Measurements from ENCODE around the gene DTNB. TPM values are rescaled to one million over a fixed set of nuclear protein-coding genes. Genes with fewer than 3 reads are reported as not detected.

The DTNB gene
- total and polyA plus RNA-seq, 2 donors (not counting 1 experiment from before 2014, with no cell fraction given): 25.7 to 37.3 TPM

DNA sequence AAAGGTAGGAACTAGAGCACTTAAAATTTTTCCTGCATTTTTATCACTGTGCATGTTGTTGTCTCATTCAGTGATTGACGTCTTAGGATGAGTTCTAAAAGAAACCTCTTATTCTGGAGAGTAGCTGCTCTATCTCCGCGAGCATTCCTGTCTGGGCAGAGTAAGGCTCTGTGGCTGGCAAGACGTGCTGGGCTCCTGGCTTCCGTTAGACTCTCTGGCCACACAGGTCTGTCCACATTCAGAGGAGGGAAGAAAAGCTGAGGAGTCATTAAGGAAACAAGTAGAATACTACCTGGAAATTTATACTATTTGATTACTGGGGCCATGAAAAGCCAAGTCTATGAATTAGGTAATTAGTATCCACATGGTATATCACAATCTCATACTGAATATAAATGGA, 193.6 kb downstream of the DTNB start:
- no peak overlapping the region for H3K27ac ChIP-seq (ENCODE audit: low read length in 2 of 2)
- peaks cover 18 to 24% of the 10 kb centered on the region in 2 donors for H3K4me1 ChIP-seq (ENCODE audit: control insufficient read depth in 2 of 2, insufficient read depth in 2 of 2, low read length in 2 of 2)
- H3K4me3 ChIP-seq (ENCODE audit: control extremely low read depth in 1 of 5, extremely low read depth in 1 of 5, insufficient read depth in 1 of 5, low read depth in 2 of 5, low read length in 4 of 5): no peak overlapping the region
- POLR2A ChIA-PET: no interaction called here
- peaks cover 0 to 10% (median 5%) of the 10 kb centered on the region in 3 donors for H3K9me3 ChIP-seq (ENCODE audit: control extremely low read depth in 1 of 3, control insufficient read depth in 2 of 3, insufficient read depth in 1 of 3, low read length in 2 of 3)
- no peaks in the 10 kb centered on the region for H4K20me1 ChIP-seq (ENCODE audit: control insufficient read depth, insufficient read depth, low read length, poor library complexity, severe bottlenecking)
- H3K4me2 ChIP-seq (replicated peaks; ENCODE audit: low read depth, low read length, poor library complexity, severe bottlenecking): no peak overlapping the region
- Mint-ChIP-seq H3K4me3 (no peak overlapping the region), H3K27ac (no peak overlapping the region), H3K4me1 (peaks cover 29% of the 10 kb centered on the region), H3K9me3 (ENCODE audit: insufficient read depth) (peaks cover 7% of the 10 kb centered on the region), H3K27me3 (no peaks in the 10 kb centered on the region)
- no peak overlapping the region for H2AFZ ChIP-seq (ENCODE audit: insufficient read depth, low read depth, low read length, poor library complexity, severe bottlenecking)
- WGBS (ENCODE audit: insufficient coverage): 100% methylated on average over 3 of the region's 5 CpGs
- H3K36me3 ChIP-seq (replicated peaks in 1 of 2; ENCODE audit: control extremely low read depth in 1 of 2, control insufficient read depth in 1 of 2, extremely low read depth in 1 of 2, insufficient read depth in 2 of 2, low read length in 1 of 2): peaks cover 0 to under 1% of the 10 kb centered on the region in 2 experiments
- ATAC-seq (ENCODE audit: low read depth) (no peak), DNase-seq (no peak)
- H3K27me3 ChIP-seq (replicated peaks in 1 of 4; ENCODE audit: control extremely low read depth in 1 of 4, control insufficient read depth in 3 of 4, insufficient read depth in 4 of 4, low read length in 3 of 4): no peaks in the 10 kb centered on the region
- no peaks in the 10 kb centered on the region for H3K79me2 ChIP-seq (ENCODE audit: control insufficient read depth, insufficient read depth, low read length)
- TF ChIP-seq, protein P1, sequence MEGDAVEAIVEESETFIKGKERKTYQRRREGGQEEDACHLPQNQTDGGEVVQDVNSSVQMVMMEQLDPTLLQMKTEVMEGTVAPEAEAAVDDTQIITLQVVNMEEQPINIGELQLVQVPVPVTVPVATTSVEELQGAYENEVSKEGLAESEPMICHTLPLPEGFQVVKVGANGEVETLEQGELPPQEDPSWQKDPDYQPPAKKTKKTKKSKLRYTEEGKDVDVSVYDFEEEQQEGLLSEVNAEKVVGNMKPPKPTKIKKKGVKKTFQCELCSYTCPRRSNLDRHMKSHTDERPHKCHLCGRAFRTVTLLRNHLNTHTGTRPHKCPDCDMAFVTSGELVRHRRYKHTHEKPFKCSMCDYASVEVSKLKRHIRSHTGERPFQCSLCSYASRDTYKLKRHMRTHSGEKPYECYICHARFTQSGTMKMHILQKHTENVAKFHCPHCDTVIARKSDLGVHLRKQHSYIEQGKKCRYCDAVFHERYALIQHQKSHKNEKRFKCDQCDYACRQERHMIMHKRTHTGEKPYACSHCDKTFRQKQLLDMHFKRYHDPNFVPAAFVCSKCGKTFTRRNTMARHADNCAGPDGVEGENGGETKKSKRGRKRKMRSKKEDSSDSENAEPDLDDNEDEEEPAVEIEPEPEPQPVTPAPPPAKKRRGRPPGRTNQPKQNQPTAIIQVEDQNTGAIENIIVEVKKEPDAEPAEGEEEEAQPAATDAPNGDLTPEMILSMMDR (IDR thresholded peaks at IDR 0.05): no peak
- TF ChIP-seq EZH2 (IDR thresholded peaks at IDR 0.05; ENCODE audit: borderline replicate concordance, insufficient read depth, low read depth, low read length, poor library complexity, severe bottlenecking): no peak
- CTCF ChIA-PET: interaction anchor here (0.8 kb wide), 1 partner anchor 61 kb away, joined by 3 read pairs; no protein-coding TSS in a partner anchor
- no peak overlapping the region for H3K9ac ChIP-seq (ENCODE audit: low read length)
- intact Hi-C loops (cut with micrococcal nuclease): loop anchor here (5.0 kb wide), 1 partner anchor 43 kb away; no protein-coding TSS in a partner anchor

DNA sequence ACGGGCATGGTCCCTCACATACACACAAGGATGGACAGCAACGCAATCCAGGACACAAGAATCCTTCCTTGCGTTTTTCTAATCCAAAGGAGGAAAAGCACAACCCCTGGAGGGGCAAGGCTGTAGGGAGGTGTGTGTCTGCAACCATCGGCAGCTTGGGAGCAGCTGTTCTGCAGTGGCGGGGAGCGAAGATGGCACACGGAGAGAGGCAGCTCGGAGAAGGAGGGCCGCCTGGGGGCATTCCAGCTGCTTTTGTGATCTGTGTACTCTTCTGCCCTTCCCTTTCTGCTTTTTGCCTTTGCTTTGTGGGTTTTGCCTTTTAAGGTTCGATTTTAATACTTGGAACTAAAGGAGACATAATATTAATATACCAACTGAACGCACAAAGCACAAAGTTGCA, 194.6 kb downstream of the DTNB start:
- H3K4me3 Mint-ChIP-seq: no peak overlapping the region
- no peak for ATAC-seq (ENCODE audit: low read depth)

More for the DNA sequence above, 194.6 kb downstream of the DTNB start:
- TF ChIP-seq, protein P1 (IDR thresholded peaks at IDR 0.05): no peak
- no peak for TF ChIP-seq EZH2 (IDR thresholded peaks at IDR 0.05; ENCODE audit: borderline replicate concordance, insufficient read depth, low read depth, low read length, poor library complexity, severe bottlenecking)
- intact Hi-C loops (cut with micrococcal nuclease): no loop called here
- DNase-seq: no peak
- Mint-ChIP-seq H3K27ac (no peak overlapping the region), H3K27me3 (no peaks in the 10 kb centered on the region), H3K9me3 (ENCODE audit: insufficient read depth) (peaks cover 7% of the 10 kb centered on the region), H3K4me1 (peaks cover 19% of the 10 kb centered on the region)
- Histone ChIP-seq H3K4me1 (ENCODE audit: control insufficient read depth in 2 of 2, insufficient read depth in 2 of 2, low read length in 2 of 2) (peaks cover 8 to 15% of the 10 kb centered on the region in 2 donors), H3K4me2 (replicated peaks; ENCODE audit: low read depth, low read length, poor library complexity, severe bottlenecking) (no peak overlapping the region), H3K9me3 (ENCODE audit: control extremely low read depth in 1 of 3, control insufficient read depth in 2 of 3, insufficient read depth in 1 of 3, low read length in 2 of 3) (peaks cover 0 to 10% (median 5%) of the 10 kb centered on the region in 3 donors), H3K27me3 (replicated peaks in 1 of 4; ENCODE audit: control extremely low read depth in 1 of 4, control insufficient read depth in 3 of 4, insufficient read depth in 4 of 4, low read length in 3 of 4) (no peaks in the 10 kb centered on the region), H3K79me2 (ENCODE audit: control insufficient read depth, insufficient read depth, low read length) (no peaks in the 10 kb centered on the region), H3K27ac (ENCODE audit: low read length in 2 of 2) (no peak overlapping the region), H3K4me3 (ENCODE audit: control extremely low read depth in 1 of 5, extremely low read depth in 1 of 5, insufficient read depth in 1 of 5, low read depth in 2 of 5, low read length in 4 of 5) (no peak overlapping the region), H2AFZ (ENCODE audit: insufficient read depth, low read depth, low read length, poor library complexity, severe bottlenecking) (no peak overlapping the region), H3K36me3 (replicated peaks in 1 of 2; ENCODE audit: control extremely low read depth in 1 of 2, control insufficient read depth in 1 of 2, extremely low read depth in 1 of 2, insufficient read depth in 2 of 2, low read length in 1 of 2) (peaks cover 0 to 1% of the 10 kb centered on the region in 2 experiments), H3K9ac (ENCODE audit: low read length) (no peak overlapping the region), H4K20me1 (ENCODE audit: control insufficient read depth, insufficient read depth, low read length, poor library complexity, severe bottlenecking) (no peaks in the 10 kb centered on the region)
- ChIA-PET CTCF (no interaction called here), POLR2A (no interaction called here)
- 100% methylated on average over 4 of the region's 11 CpGs for WGBS (ENCODE audit: insufficient coverage)

All from B cell (primary cell).